ENCODE measurements around the gene UBAC2.

- TF ChIP-seq TAF1 (IDR thresholded peaks at IDR 0.05; ENCODE audit: low read depth, low read length) (no peak), POLR2A (IDR thresholded peaks at IDR 0.05; ENCODE audit: low read depth, low read length) (no peak), POU2F2 (IDR thresholded peaks at IDR 0.05; ENCODE audit: low read depth, low read length) (no peak), POLR2AphosphoS5 (IDR thresholded peaks at IDR 0.05; ENCODE audit: low read depth, low read length) (no peak), SPI1 (IDR thresholded peaks at IDR 0.05; ENCODE audit: low read depth, low read length) (peak; percentile 51), PAX5 (IDR thresholded peaks at IDR 0.05; ENCODE audit: insufficient read depth, low read length, severe bottlenecking) (no peak)
Observed at GRCh38 chr13:99278200-99278599, 77.5 kb downstream of the UBAC2 start.
